H1 (cell line): Measurements from ENCODE around the gene OLFML2A. TPM values are rescaled to one million over a fixed set of nuclear protein-coding genes. Genes with fewer than 3 reads are reported as not detected.

Experiments
- CTCF ChIA-PET: fragments of 300-600 bp; sonication (Branson Sonifier 250); formaldehyde crosslinking; loops from one replicate; lab custom pipeline; 2021; ENCODE audit not compliant: partially characterized antibody; lab: Charles Lee
- POLR2A ChIA-PET: fragments of 300-600 bp; sonication (Branson Sonifier 250); formaldehyde crosslinking; loops from one replicate; lab custom pipeline; 2021; ENCODE audit warnings: inconsistent platforms; ENCODE audit not compliant: partially characterized antibody; lab: Charles Lee
- DNase-seq, 2 experiments: peaks; one replicate each; pipeline versions ENCODE4 v3.0.0 to v3.0.0-alpha.2; 2010 to 2022; ENCODE audit warnings: low spot score in 2 of 2, low read depth in 1 of 2, mixed read lengths in 1 of 2
- FAIRE-seq: peaks from 2 replicates; lab custom pipeline; 2011; peaks lifted over from hg19 to GRCh38; lab: Jason Lieb, UNC
- H2AFZ ChIP-seq: 2 replicates; pipeline ENCODE4 v1.8.1; 2012; ENCODE audit warnings: low read length, inconsistent platforms
- H2AK5ac ChIP-seq: 2 replicates; pipeline ENCODE4 v1.6.1; 2013; ENCODE audit warnings: low read depth, low read length
- H2BK120ac ChIP-seq: replicated peaks from 2 replicates; pipeline ENCODE3; 2013; ENCODE audit warnings: low read depth, low read length, inconsistent platforms
- H2BK12ac ChIP-seq: 2 replicates; pipeline ENCODE4 v1.6.1; 2013; ENCODE audit warnings: low read depth, low read length
- H2BK15ac ChIP-seq: 2 replicates; pipeline ENCODE4 v1.6.1; 2013; ENCODE audit warnings: low read length
- H2BK20ac ChIP-seq: 2 replicates; pipeline ENCODE4 v1.6.1; 2013; ENCODE audit warnings: low read length
- H2BK5ac ChIP-seq: 2 replicates; pipeline ENCODE4 v1.6.1; 2013; ENCODE audit warnings: low read depth, low read length
- H3K14ac ChIP-seq: 2 replicates; pipeline ENCODE4 v1.6.1; 2013; ENCODE audit warnings: inconsistent platforms; ENCODE audit not compliant: insufficient read length
- H3K18ac ChIP-seq: 2 replicates; pipeline ENCODE4 v1.6.1; 2013; ENCODE audit warnings: low read length; ENCODE audit errors: extremely low read depth
- H3K23ac ChIP-seq: 2 replicates; pipeline ENCODE4 v1.6.1; 2013; ENCODE audit warnings: inconsistent platforms; ENCODE audit not compliant: insufficient read length
- H3K23me2 ChIP-seq: 2 replicates; pipeline ENCODE4 v1.6.1; 2013; ENCODE audit warnings: low read depth, low read length
- H3K27ac ChIP-seq: 2 replicates; pipeline ENCODE4 v1.6.1; 2011; ENCODE audit warnings: low read depth, low read length, inconsistent platforms
- H3K27me3 ChIP-seq, 4 experiments: replicated peaks in 1 of 4; 1 replicate in 1 of 4; 2 replicates in 3 of 4; pipeline versions ENCODE4 v1.6.1 to v1.8.1; 2011 to 2013; ENCODE audit warnings: low read length in 3 of 4, mild to moderate bottlenecking in 3 of 4, inconsistent platforms in 2 of 4, mixed read lengths in 2 of 4, moderate library complexity in 1 of 4; ENCODE audit not compliant: control insufficient read depth in 3 of 4, insufficient read depth in 3 of 4; ENCODE audit errors: extremely low read depth in 1 of 4
- H3K36me3 ChIP-seq, 4 experiments: 2 replicates each; pipeline versions ENCODE4 v1.6.1 to v1.8.1; 2011 to 2013; ENCODE audit warnings: mild to moderate bottlenecking in 4 of 4, low read length in 3 of 4, moderate library complexity in 2 of 4, control low read depth in 1 of 4, inconsistent platforms in 1 of 4; ENCODE audit not compliant: insufficient read depth in 4 of 4, control insufficient read depth in 2 of 4
- H3K4ac ChIP-seq: replicated peaks from 2 replicates; pipeline ENCODE3; 2013; ENCODE audit warnings: low read length, low read depth, mixed read lengths, inconsistent platforms; ENCODE audit not compliant: insufficient read length
- H3K4me1 ChIP-seq, 4 experiments: replicated peaks in 1 of 4; 1 replicate in 1 of 4; 2 replicates in 3 of 4; pipeline versions ENCODE4 v1.6.1 to v1.8.1; 2011 to 2013; ENCODE audit warnings: low read length in 3 of 4, inconsistent platforms in 2 of 4, mixed read lengths in 1 of 4; ENCODE audit not compliant: insufficient read depth in 4 of 4, control insufficient read depth in 3 of 4
- H3K4me2 ChIP-seq, 2 experiments: 2 replicates each; pipeline versions ENCODE4 v1.6.1 to v1.8.1; 2011 to 2013; ENCODE audit warnings: low read depth in 2 of 2, low read length in 2 of 2, control low read depth in 1 of 2, inconsistent platforms in 1 of 2, mild to moderate bottlenecking in 1 of 2; ENCODE audit not compliant: insufficient read depth in 1 of 2
- H3K4me3 ChIP-seq, 4 experiments: fragments of 200-600, 300-600 bp in 1 of 4; sonication (generic), shearing (Covaris generic), sonication (Bioruptor Twin) in 1 of 4; 2 replicates each; pipeline versions ENCODE4 v1.5.1 to v1.8.1; 2011 to 2016; ENCODE audit warnings: low read length in 4 of 4, low read depth in 3 of 4, control low read depth in 2 of 4, inconsistent platforms in 2 of 4, mild to moderate bottlenecking in 2 of 4, mixed read lengths in 1 of 4, moderate library complexity in 1 of 4; ENCODE audit not compliant: insufficient read depth in 2 of 4; ENCODE audit errors: extremely low read depth in 1 of 4
- H3K56ac ChIP-seq: replicated peaks from 2 replicates; pipeline ENCODE3; 2013; ENCODE audit warnings: low read depth, mild to moderate bottlenecking, mixed read lengths, low read length, inconsistent platforms; ENCODE audit not compliant: insufficient read length
- H3K79me1 ChIP-seq: 2 replicates; pipeline ENCODE4 v1.6.1; 2013; ENCODE audit warnings: low read depth, low read length, control low read depth
- H3K79me2 ChIP-seq, 2 experiments: 2 replicates each; pipeline versions ENCODE4 v1.6.1 to v1.8.1; 2012 to 2013; ENCODE audit warnings: low read length in 2 of 2, mild to moderate bottlenecking in 2 of 2, inconsistent platforms in 1 of 2; ENCODE audit not compliant: insufficient read depth in 2 of 2, control insufficient read depth in 1 of 2
- H3K9ac ChIP-seq, 4 experiments: replicated peaks in 1 of 4; 1 replicate in 1 of 4; 2 replicates in 3 of 4; pipeline versions ENCODE4 v1.6.1 to v1.8.1; 2011 to 2013; ENCODE audit warnings: low read depth in 3 of 4, low read length in 3 of 4, control low read depth in 2 of 4, mild to moderate bottlenecking in 2 of 4, moderate library complexity in 2 of 4, inconsistent platforms in 1 of 4; ENCODE audit errors: extremely low read depth in 1 of 4
- H3K9me3 ChIP-seq, 2 experiments: 2 replicates each; pipeline versions ENCODE4 v1.6.1 to v1.8.1; 2012 to 2013; ENCODE audit warnings: mild to moderate bottlenecking in 2 of 2, moderate library complexity in 2 of 2, control low read depth in 1 of 2, inconsistent platforms in 1 of 2, low read depth in 1 of 2, low read length in 1 of 2, mixed read lengths in 1 of 2; ENCODE audit not compliant: insufficient read depth in 2 of 2
- H4K20me1 ChIP-seq, 2 experiments: replicated peaks in 1 of 2; 2 replicates each; pipeline versions ENCODE3 to v1.8.1; 2011 to 2013; ENCODE audit warnings: inconsistent platforms in 2 of 2, low read length in 2 of 2, mild to moderate bottlenecking in 1 of 2; ENCODE audit not compliant: insufficient read depth in 2 of 2, control insufficient read depth in 1 of 2
- H4K5ac ChIP-seq: 2 replicates; pipeline ENCODE4 v1.6.1; 2013; ENCODE audit warnings: low read length, low read depth, mixed read lengths, inconsistent platforms; ENCODE audit not compliant: insufficient read length
- H4K8ac ChIP-seq: 2 replicates; pipeline ENCODE4 v1.8.0; 2013; ENCODE audit warnings: mild to moderate bottlenecking, moderate library complexity, low read length, inconsistent platforms; ENCODE audit not compliant: insufficient read depth; ENCODE audit errors: extremely low read depth
- H4K91ac ChIP-seq: replicated peaks from 2 replicates; pipeline ENCODE3; 2013; ENCODE audit warnings: low read length, mixed read lengths, inconsistent platforms; ENCODE audit not compliant: insufficient read length
- BRCA1 ChIP-seq: IDR thresholded peaks from 2 replicates; pipeline ENCODE4 v1.6.1; 2012; ENCODE audit warnings: low read depth, low read length, improper control_type of control experiment
- KDM4A ChIP-seq: IDR thresholded peaks from one replicate; pipeline ENCODE4 v1.7.1; 2012; ENCODE audit warnings: low read depth, mild to moderate bottlenecking, moderate library complexity, low read length, inconsistent platforms; ENCODE audit not compliant: severe bottlenecking
- SAP30 ChIP-seq: fragments of 300-600 bp; sonication (generic); IDR thresholded peaks from 2 replicates; pipeline ENCODE4 v1.7.1; 2012; ENCODE audit warnings: low read length, moderate library complexity, mild to moderate bottlenecking, inconsistent platforms; ENCODE audit not compliant: insufficient read depth, insufficient replicate concordance
- SP4 ChIP-seq: IDR thresholded peaks from 2 replicates; pipeline ENCODE4 v1.6.1; 2012; ENCODE audit warnings: low read length, inconsistent platforms
- TCF12 ChIP-seq: IDR thresholded peaks from 2 replicates; pipeline ENCODE4 v1.6.1; 2011; ENCODE audit warnings: low read depth, mild to moderate bottlenecking, low read length
- USF2 ChIP-seq: IDR thresholded peaks from 2 replicates; pipeline ENCODE4 v1.6.1; 2011; ENCODE audit warnings: low read length, improper control_type of control experiment
- WGBS, 2 experiments: shearing (Covaris generic) in 1 of 2; methylation state at CpG; one replicate each; pipeline versions ENCODE4 v1.1.6 to v1.1.7; 2013 to 2015; ENCODE audit warnings: low lambda C conversion rate in 2 of 2, mixed read lengths in 2 of 2, inconsistent platforms in 1 of 2, low coverage in 1 of 2, missing lambda C conversion rate in 1 of 2; ENCODE audit not compliant: insufficient replicate concordance in 2 of 2, insufficient coverage in 1 of 2, insufficient read length in 1 of 2; ENCODE audit errors: extremely low coverage in 1 of 2, missing lambda C conversion rate in 1 of 2; 5-methylcytosine and 5-hydroxymethylcytosine counted together
- polyA plus RNA-seq, 7 experiments: library from polyadenylated mRNA; depleted of rRNA in 3 of 7; stranded (reverse) in 5 of 7; unstranded in 2 of 7; fragments of >200 nt in 5 of 7; fragments of 200-250 nt in 2 of 7; gene quantifications; 1 replicate in 5 of 7; 2 replicates in 1 of 7; 4 replicates in 1 of 7; pipeline versions ENCODE4 v1.2.1 to v1.2.3, GENCODE V29; 2011 to 2013; ENCODE audit warnings: missing spikeins in 2 of 7, mixed read lengths in 2 of 7
- total RNA-seq: library from RNA; stranded (reverse); fragmentation: NEBNext Ultra II Directional; extraction: Animal tissue kit (Norgen Biotek cat#: 25700); gene quantifications from 2 replicates; pipeline ENCODE4 v1.2.1, GENCODE V29; 2021

The OLFML2A gene
- total and polyA plus RNA-seq, 2 of the 8 experiments (the other 6 are each of a cell fraction or from before 2014, with no cell fraction given) = 7.8 to 11.5 TPM

GRCh38 chr9:124809741-124810500 lies 33.0 kb downstream of the OLFML2A start:
- peak overlapping the region; percentile 96 for H2BK12ac ChIP-seq
- no peaks in the 10 kb centered on the region for H3K79me2 ChIP-seq
- H3K27ac ChIP-seq = 0 out of 2 replicates have a peak overlapping the region, but pooled peaks have one; percentile 45
- H3K23ac ChIP-seq = no peak overlapping the region
- no peak overlapping the region; the same call in 1 of the 2 replicates for H4K8ac ChIP-seq
- no peaks in the 10 kb centered on the region for H3K36me3 ChIP-seq
- H3K4me1 ChIP-seq = peaks cover 10 to 25% (median 16%) of the 10 kb centered on the region in 4 experiments
- peak overlapping the region; percentile 87 for H2BK5ac ChIP-seq
- FAIRE-seq = no peak
- H3K4me3 ChIP-seq = no peak overlapping the region
- H3K9ac ChIP-seq = no peak overlapping the region
- H3K23me2 ChIP-seq = peaks cover 2% of the 10 kb centered on the region; the same call in 1 of the 2 replicates
- ChIA-PET CTCF (interaction anchor here (0.7 to 65.2 kb wide), 8 partner anchors 9 to 193 kb away, joined by 4 to 1529 read pairs (median 7); partner anchors contain the start of genes ARPC5L, NR6A1, OLFML2A and RPL35), POLR2A (interaction anchor here (1.0 to 5.9 kb wide), 5 partner anchors 10 to 52 kb away, joined by 3 to 23 read pairs (median 5); partner anchors contain the start of genes ARPC5L and RPL35)
- peak overlapping the region; percentile 99; the same call in 1 of the 2 replicates for H2AK5ac ChIP-seq
- DNase-seq = no peak
- no peaks in the 10 kb centered on the region for H4K20me1 ChIP-seq
- H3K18ac ChIP-seq = peak overlapping the region; percentile 48; the same call in 1 of the 2 replicates
- no peak overlapping the region; the same call in 1 of the 2 replicates for H2AFZ ChIP-seq
- H2BK20ac ChIP-seq = peak overlapping the region; percentile 99
- no peak overlapping the region for H3K56ac ChIP-seq
- H3K9me3 ChIP-seq = no peaks in the 10 kb centered on the region
- no peak overlapping the region for H4K5ac ChIP-seq
- WGBS, 2 experiments = 96% methylated on average over 59 of the region's 60 CpGs; no CpG with 5 or more reads in 1 of the 2 experiments
- peak overlapping the region; percentile 80 for H3K4ac ChIP-seq
- H3K79me1 ChIP-seq = no peaks in the 10 kb centered on the region
- peak overlapping the region; percentile 91 for H4K91ac ChIP-seq
- H2BK15ac ChIP-seq = peak overlapping the region; percentile 100
- no peaks in the 10 kb centered on the region for H3K27me3 ChIP-seq
- H3K4me2 ChIP-seq = 0 out of 4 replicates have a peak overlapping the region, but pooled peaks have one; percentile 8 to 31
- H2BK120ac ChIP-seq = no peak overlapping the region
- TF ChIP-seq KDM4A = no peak
- no peak for TF ChIP-seq BRCA1
- no peak for TF ChIP-seq TCF12
- no peak for TF ChIP-seq SP4
- TF ChIP-seq USF2 = no peak
- no peak for TF ChIP-seq SAP30
- H3K14ac ChIP-seq = no peak overlapping the region
